Measurements from ENCODE around the gene PYCARD. TPM values are rescaled to one million over a fixed set of nuclear protein-coding genes. Genes with fewer than 3 reads are reported as not detected.
"Not testable (repeated sequence)": the region's sequence is repeated elsewhere in the genome, so short reads cannot be mapped to it uniquely, and the experiment has no call there.

Gene PYCARD
- total and polyA plus RNA-seq, 7 experiments from 2014 or later, result 13.0 to 80.1 (median 41.0) TPM

DNA sequence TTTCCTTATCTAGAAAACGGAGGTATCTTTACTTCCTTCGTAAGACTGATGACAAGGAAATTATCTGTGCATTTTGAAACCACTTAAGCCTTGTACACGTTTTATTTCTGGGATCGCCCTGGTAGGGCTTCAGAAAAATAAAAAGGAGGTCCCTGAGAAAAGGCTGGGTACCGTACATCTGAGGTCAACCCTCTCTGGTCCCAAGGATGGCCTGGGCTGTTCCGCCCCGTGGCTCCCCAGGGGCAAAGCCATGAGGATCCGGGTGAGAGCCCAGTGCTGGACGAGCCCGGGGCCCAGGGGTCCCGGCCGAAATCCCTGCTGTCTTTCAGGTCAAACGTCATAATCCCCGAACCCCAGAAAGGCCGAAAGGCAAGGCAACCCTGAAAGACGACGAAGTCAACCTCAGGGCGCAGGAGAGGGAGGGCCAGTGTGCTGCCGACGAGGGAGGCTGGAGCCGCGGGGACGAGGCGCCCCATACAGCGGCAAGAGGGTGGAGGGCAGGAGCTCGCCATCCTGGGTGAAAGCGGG, 23.3 kb downstream of the PYCARD start:
- H3K27me3 Mint-ChIP-seq, result peaks cover 0 to 3% (median 0%) of the 10 kb centered on the region in 5 donors
- H3K4me3 ChIP-seq (ENCODE audit: low read length), result peak overlapping the region; percentile 76
- POLR2A ChIA-PET, result interaction anchor here (0.5 to 6.3 kb wide), 43 partner anchors 8 to 1111 kb away, joined by 3 to 183 read pairs (median 6); partner anchors contain the start of genes ARMC5, BCKDK, FBRS and KAT8

DNA sequence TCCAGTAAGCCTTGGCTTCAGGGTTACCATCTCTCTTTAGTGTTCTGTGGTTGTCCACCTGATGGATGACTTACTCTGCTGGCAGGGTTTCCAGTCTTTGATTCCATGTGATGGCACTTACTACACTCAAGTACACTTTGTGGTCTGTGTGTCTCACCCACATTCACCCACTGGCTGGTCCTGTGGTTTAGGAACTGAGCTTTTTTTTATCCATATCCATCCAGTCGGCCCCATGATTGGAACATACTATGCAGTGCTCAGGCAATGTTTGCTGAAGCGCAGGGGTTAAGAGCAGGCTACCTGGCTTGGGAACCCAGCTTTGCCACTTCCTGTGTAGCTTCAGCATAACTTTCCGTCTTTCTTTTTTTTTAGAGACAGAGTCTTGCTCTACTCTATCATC, 25.4 kb downstream of the PYCARD start:
- Histone ChIP-seq H3K9me3 (ENCODE audit: control insufficient read depth in 2 of 3, low read length in 3 of 3) (no peaks in the 10 kb centered on the region), H3K27me3 (ENCODE audit: control insufficient read depth in 2 of 2, insufficient read depth in 2 of 2, low read length in 2 of 2) (no peaks in the 10 kb centered on the region), H3K36me3 (ENCODE audit: control insufficient read depth in 2 of 3, insufficient read depth in 3 of 3, low read length in 3 of 3) (peaks cover 0 to 13% (median 0%) of the 10 kb centered on the region in 3 experiments), H3K4me1 (ENCODE audit: control insufficient read depth in 2 of 2, insufficient read depth in 2 of 2, low read length in 2 of 2) (peaks cover 32 to 35% of the 10 kb centered on the region in 2 donors), H3K27ac (ENCODE audit: low read depth, low read length) (peak overlapping the region; percentile 90), H3K4me3 (ENCODE audit: low read length) (peak overlapping the region; percentile 38)
- peaks cover 0 to 3% (median 0%) of the 10 kb centered on the region in 5 donors for H3K27me3 Mint-ChIP-seq
- peaks cover 0 to 12% (median 0%) of the 10 kb centered on the region in 11 donors for H3K9me3 Mint-ChIP-seq
- ATAC-seq, result peak; percentile 12
- peak overlapping the region; percentile 75 to 100 (median 91) for H3K27ac Mint-ChIP-seq
- ChIA-PET POLR2A (interaction anchor here (0.6 to 6.3 kb wide), 20 partner anchors 9 to 747 kb away, joined by 3 to 183 read pairs (median 4); partner anchors contain the start of genes ARMC5, DCTPP1, KAT8 and PYCARD), CTCF (interaction anchor here (0.7 to 4.3 kb wide), 7 partner anchors 9 to 684 kb away, joined by 3 to 27 read pairs (median 4); no protein-coding TSS in a partner anchor)
- H3K36me3 Mint-ChIP-seq, result peaks cover 6 to 19% (median 9%) of the 10 kb centered on the region in 5 donors
- peak overlapping the region; percentile 76 to 99 (median 90) for H3K4me3 Mint-ChIP-seq
- intact Hi-C loops (cut with micrococcal nuclease), result loop anchor here in 1 of 2 donors (1.0 to 5.0 kb wide), 2 partner anchors 18 to 690 kb away; no protein-coding TSS in a partner anchor
- peak in 8 of 9 donors; percentile 50 to 74 (median 68) for DNase-seq
- peaks cover 23 to 45% (median 31%) of the 10 kb centered on the region in 7 donors for H3K4me1 Mint-ChIP-seq

More for the DNA sequence above, 23.3 kb downstream of the PYCARD start:
- ATAC-seq (no peak), DNase-seq (no peak)
- CTCF ChIA-PET, result interaction anchor here (1.3 to 4.3 kb wide), 2 partner anchors 19 to 36 kb away, joined by 3 to 27 read pairs; no protein-coding TSS in a partner anchor
- intact Hi-C loops (cut with micrococcal nuclease), result loop anchor here (1.0 to 5.0 kb wide), 4 partner anchors 20 to 688 kb away; partner anchors contain the start of gene STX4 (in 1 of the 2)
- H3K4me3 Mint-ChIP-seq, result peak overlapping the region; percentile 92 to 99 (median 96)
- peaks cover 10 to 35% (median 15%) of the 10 kb centered on the region in 3 experiments for H3K36me3 ChIP-seq (ENCODE audit: control insufficient read depth in 2 of 3, insufficient read depth in 3 of 3, low read length in 3 of 3)
- H3K4me1 Mint-ChIP-seq, result peaks cover 43 to 67% (median 52%) of the 10 kb centered on the region in 7 donors
- H3K27ac ChIP-seq (ENCODE audit: low read depth, low read length), result peak overlapping the region; percentile 90
- no peaks in the 10 kb centered on the region for H3K9me3 ChIP-seq (ENCODE audit: control insufficient read depth in 2 of 3, low read length in 3 of 3)
- peaks cover 0 to 14% (median 0%) of the 10 kb centered on the region in 11 donors for H3K9me3 Mint-ChIP-seq
- no peaks in the 10 kb centered on the region for H3K27me3 ChIP-seq (ENCODE audit: control insufficient read depth in 2 of 2, insufficient read depth in 2 of 2, low read length in 2 of 2)
- H3K27ac Mint-ChIP-seq, result peak overlapping the region; percentile 88 to 100 (median 99)
- H3K4me1 ChIP-seq (ENCODE audit: control insufficient read depth in 2 of 2, insufficient read depth in 2 of 2, low read length in 2 of 2), result peaks cover 53 to 56% of the 10 kb centered on the region in 2 donors
- H3K36me3 Mint-ChIP-seq, result peaks cover 14 to 38% (median 29%) of the 10 kb centered on the region in 5 donors

DNA sequence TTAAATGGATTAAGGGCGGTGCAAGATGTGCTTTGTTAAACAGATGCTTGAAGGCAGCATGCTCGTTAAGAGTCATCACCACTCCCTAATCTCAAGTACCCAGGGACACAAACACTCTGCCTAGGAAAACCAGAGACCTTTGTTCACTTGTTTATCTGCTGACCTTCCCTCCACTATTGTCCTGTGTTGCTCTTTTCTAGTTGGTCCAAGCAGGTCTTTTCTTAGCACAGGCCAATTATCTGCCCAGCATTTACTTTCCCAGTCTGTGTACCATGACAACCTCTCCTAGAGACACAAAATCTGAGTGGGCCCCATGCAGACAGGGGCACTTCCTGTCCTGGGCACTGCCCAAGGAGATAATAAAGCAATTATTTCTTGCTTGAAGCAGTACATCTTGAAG, 32.5 kb downstream of the PYCARD start:
- DNase-seq; H3K27ac Mint-ChIP-seq; H3K4me3 ChIP-seq (ENCODE audit: low read length); intact Hi-C loops (cut with micrococcal nuclease); H3K4me1 ChIP-seq (ENCODE audit: control insufficient read depth in 2 of 2, insufficient read depth in 2 of 2, low read length in 2 of 2); POLR2A ChIA-PET; H3K27me3 Mint-ChIP-seq; H3K9me3 ChIP-seq (ENCODE audit: control insufficient read depth in 2 of 3, low read length in 3 of 3); H3K4me1 Mint-ChIP-seq; H3K27ac ChIP-seq (ENCODE audit: low read depth, low read length); H3K4me3 Mint-ChIP-seq; CTCF ChIA-PET; H3K36me3 Mint-ChIP-seq; H3K27me3 ChIP-seq (ENCODE audit: control insufficient read depth in 2 of 2, insufficient read depth in 2 of 2, low read length in 2 of 2); H3K9me3 Mint-ChIP-seq; H3K36me3 ChIP-seq (ENCODE audit: control insufficient read depth in 2 of 3, insufficient read depth in 3 of 3, low read length in 3 of 3); ATAC-seq: not testable (repeated sequence)

DNA sequence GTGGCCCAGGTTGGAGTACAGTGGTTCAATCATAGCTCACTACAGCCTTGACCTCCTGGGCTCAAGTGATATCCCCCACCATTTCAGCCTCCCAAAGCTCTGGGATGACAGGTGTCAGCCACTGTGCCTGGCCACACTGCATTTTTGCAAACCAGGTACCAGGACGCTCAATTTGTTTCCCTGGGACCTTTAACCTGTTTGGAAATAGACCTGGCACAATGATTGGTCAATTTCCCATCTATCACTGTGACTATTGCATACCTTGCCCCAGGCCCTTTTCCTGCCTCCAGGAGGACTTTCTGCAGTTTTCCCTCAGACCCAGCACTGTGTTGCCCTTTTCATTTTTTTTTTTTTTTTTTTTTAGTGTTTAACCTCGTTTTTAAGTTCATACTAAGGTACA, 33.7 kb downstream of the PYCARD start:
- Histone ChIP-seq H3K36me3 (ENCODE audit: control insufficient read depth in 2 of 3, insufficient read depth in 3 of 3, low read length in 3 of 3) (no peaks in the 10 kb centered on the region), H3K9me3 (ENCODE audit: control insufficient read depth in 2 of 3, low read length in 3 of 3) (no peaks in the 10 kb centered on the region), H3K27ac (ENCODE audit: low read depth, low read length) (no peak overlapping the region), H3K4me1 (ENCODE audit: control insufficient read depth in 2 of 2, insufficient read depth in 2 of 2, low read length in 2 of 2) (no peaks in the 10 kb centered on the region), H3K27me3 (ENCODE audit: control insufficient read depth in 2 of 2, insufficient read depth in 2 of 2, low read length in 2 of 2) (no peaks in the 10 kb centered on the region), H3K4me3 (ENCODE audit: low read length) (no peak overlapping the region)
- ATAC-seq (no peak), DNase-seq (no peak)
- H3K4me3 Mint-ChIP-seq, result no peak overlapping the region
- no peaks in the 10 kb centered on the region for H3K9me3 Mint-ChIP-seq
- peaks cover 0 to 3% (median 0%) of the 10 kb centered on the region in 7 donors for H3K4me1 Mint-ChIP-seq
- no peak overlapping the region for H3K27ac Mint-ChIP-seq
- H3K27me3 Mint-ChIP-seq, result peaks cover 0 to 3% (median 0%) of the 10 kb centered on the region in 5 donors
- POLR2A ChIA-PET, result interaction anchor here (0.6 to 1.2 kb wide), 3 partner anchors 9 to 33 kb away, joined by 3 to 4 read pairs (median 4); partner anchors contain the start of genes FUS and PYCARD
- intact Hi-C loops (cut with micrococcal nuclease), result no loop called here
- CTCF ChIA-PET, result interaction anchor here (1.9 kb wide), 1 partner anchor 9 kb away, joined by 7 read pairs; no protein-coding TSS in a partner anchor
- H3K36me3 Mint-ChIP-seq, result no peaks in the 10 kb centered on the region

DNA sequence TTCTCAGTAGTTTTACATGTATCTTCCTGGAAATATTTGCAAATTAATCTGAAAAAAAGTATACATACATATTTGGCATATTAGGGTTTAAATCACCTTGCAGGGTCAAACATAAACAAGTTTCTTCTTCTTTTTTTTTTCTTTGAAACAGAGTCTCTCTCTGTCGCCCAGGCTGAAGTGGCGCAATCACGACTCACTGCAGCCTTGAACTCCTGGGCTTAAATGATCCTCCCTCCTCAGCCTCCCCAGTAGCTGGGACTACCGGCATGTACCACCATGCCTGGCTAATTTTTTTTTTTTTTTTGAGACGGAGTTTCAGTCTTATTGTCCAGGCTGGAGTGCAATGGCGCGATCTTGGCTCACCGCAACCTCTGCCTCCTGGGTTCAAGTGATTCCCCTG, 35.2 kb downstream of the PYCARD start:
- Mint-ChIP-seq H3K27me3 (peaks cover 0 to 3% (median 0%) of the 10 kb centered on the region in 5 donors), H3K9me3 (no peaks in the 10 kb centered on the region), H3K36me3 (no peaks in the 10 kb centered on the region), H3K4me1 (peaks cover 0 to 3% (median 0%) of the 10 kb centered on the region in 7 donors), H3K27ac (no peak overlapping the region), H3K4me3 (no peak overlapping the region)
- no peaks in the 10 kb centered on the region for H3K9me3 ChIP-seq (ENCODE audit: control insufficient read depth in 2 of 3, low read length in 3 of 3)
- ChIA-PET POLR2A (interaction anchor here (0.7 to 1.4 kb wide), 3 partner anchors 10 to 537 kb away, joined by 3 to 8 read pairs (median 3); no protein-coding TSS in a partner anchor), CTCF (interaction anchor here (0.5 to 1.9 kb wide), 3 partner anchors 10 to 24 kb away, joined by 3 to 7 read pairs (median 7); no protein-coding TSS in a partner anchor)
- H3K4me1 ChIP-seq (ENCODE audit: control insufficient read depth in 2 of 2, insufficient read depth in 2 of 2, low read length in 2 of 2), result no peaks in the 10 kb centered on the region
- H3K4me3 ChIP-seq (ENCODE audit: low read length), result no peak overlapping the region
- no peaks in the 10 kb centered on the region for H3K27me3 ChIP-seq (ENCODE audit: control insufficient read depth in 2 of 2, insufficient read depth in 2 of 2, low read length in 2 of 2)
- no peaks in the 10 kb centered on the region for H3K36me3 ChIP-seq (ENCODE audit: control insufficient read depth in 2 of 3, insufficient read depth in 3 of 3, low read length in 3 of 3)
- ATAC-seq (no peak), DNase-seq (no peak)
- no peak overlapping the region for H3K27ac ChIP-seq (ENCODE audit: low read depth, low read length)
- intact Hi-C loops (cut with micrococcal nuclease), result no loop called here

DNA sequence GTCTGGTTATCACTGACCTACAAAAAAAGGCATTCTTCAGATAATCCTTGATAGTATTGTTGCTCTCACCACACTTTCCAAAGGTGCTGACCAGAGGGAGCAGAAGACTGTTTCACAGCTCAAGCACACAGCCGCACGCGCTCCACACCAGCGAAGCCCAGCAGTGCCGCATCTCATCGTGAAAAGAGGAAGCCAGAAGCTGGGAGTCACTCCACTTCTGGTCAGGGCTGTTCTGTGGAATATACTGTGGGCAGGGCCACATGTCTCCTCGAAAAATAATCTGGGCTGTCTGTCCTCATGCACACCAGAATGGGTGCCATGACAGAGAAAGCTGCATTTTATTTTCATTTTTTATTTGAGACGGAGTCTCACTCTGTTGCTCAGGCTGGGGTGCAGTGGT, 45.4 kb downstream of the PYCARD start:
- Mint-ChIP-seq H3K4me1 (peaks cover 0 to 12% (median 10%) of the 10 kb centered on the region in 7 donors), H3K27me3 (peaks cover 0 to 17% (median 0%) of the 10 kb centered on the region in 5 donors), H3K27ac (peak overlapping the region in 3 of 9 donors; percentile 16 to 38 (median 25)), H3K4me3 (peak overlapping the region in 8 of 10 donors; percentile 7 to 66 (median 36)), H3K36me3 (no peaks in the 10 kb centered on the region), H3K9me3 (no peaks in the 10 kb centered on the region)
- Histone ChIP-seq H3K36me3 (ENCODE audit: control insufficient read depth in 2 of 3, insufficient read depth in 3 of 3, low read length in 3 of 3) (no peaks in the 10 kb centered on the region), H3K9me3 (ENCODE audit: control insufficient read depth in 2 of 3, low read length in 3 of 3) (no peaks in the 10 kb centered on the region), H3K4me3 (ENCODE audit: low read length) (no peak overlapping the region), H3K27me3 (ENCODE audit: control insufficient read depth in 2 of 2, insufficient read depth in 2 of 2, low read length in 2 of 2) (no peaks in the 10 kb centered on the region), H3K4me1 (ENCODE audit: control insufficient read depth in 2 of 2, insufficient read depth in 2 of 2, low read length in 2 of 2) (no peaks in the 10 kb centered on the region), H3K27ac (ENCODE audit: low read depth, low read length) (no peak overlapping the region)
- ATAC-seq, result peak; percentile 74
- ChIA-PET CTCF (interaction anchor here (0.7 to 2.7 kb wide), 2 partner anchors 15 to 245 kb away, joined by 3 to 9 read pairs; no protein-coding TSS in a partner anchor), POLR2A (interaction anchor here (0.7 to 4.8 kb wide), 3 partner anchors 10 to 23 kb away, joined by 4 to 32 read pairs (median 9); partner anchors contain the start of gene FUS)
- intact Hi-C loops (cut with micrococcal nuclease), result no loop called here
- no peak for DNase-seq

Measured in naive thymus-derived CD4-positive, alpha-beta T cell (primary cell).